K562 (cell line): ENCODE data around the gene NRTN. TPM values are rescaled to one million over a fixed set of nuclear protein-coding genes. Genes with fewer than 3 reads are reported as not detected.
A peak's percentile ranks its signal among the peaks of the same experiment; 100 is the strongest.

Experiments
- BRD4 ChIP-seq: fragments of 200-600 bp; sonication (generic); IDR thresholded peaks from 2 replicates; pipeline ENCODE4 v1.6.1; 2017; ENCODE audit warnings: inconsistent platforms
- CBX8 ChIP-seq: fragments of 200-600 bp; sonication (generic); IDR thresholded peaks from 2 replicates; pipeline ENCODE4 v1.6.1; 2012; ENCODE audit warnings: borderline replicate concordance, mixed run types, low read depth, mild to moderate bottlenecking, moderate library complexity, mixed read lengths, low read length, control low read depth, inconsistent platforms; ENCODE audit not compliant: poor library complexity, severe bottlenecking; ENCODE audit errors: extremely low read depth
- CEBPB ChIP-seq: fragments of 450-650 bp; IDR thresholded peaks from 2 replicates; pipeline ENCODE4 v1.6.1; 2016; ENCODE audit warnings: missing genetic modification characterization, missing compliant biosample characterization
- CREB1 ChIP-seq, 2 experiments: sonication (generic) in 1 of 2; formaldehyde crosslinking in 1 of 2; IDR thresholded peaks; 2 replicates each; pipeline versions ENCODE4 v1.6.1 to v1.8.0; 2012 to 2022; ENCODE audit warnings: inconsistent platforms in 1 of 2, mild to moderate bottlenecking in 1 of 2, missing genetic modification reagents in 1 of 2, moderate library complexity in 1 of 2
- FOXA3 ChIP-seq, 2 experiments: fragments of 450-650 bp in 1 of 2; sonication (generic) in 1 of 2; formaldehyde crosslinking; IDR thresholded peaks in 1 of 2; conservative IDR thresholded peaks in 1 of 2; 2 replicates each; pipeline versions ENCODE4 v1.4.0 to v1.8.0; 2020 to 2022; ENCODE audit warnings: mild to moderate bottlenecking in 2 of 2, missing genetic modification reagents in 1 of 2
- SMARCA4 ChIP-seq: fragments of 450-650 bp; IDR thresholded peaks from 2 replicates; pipeline ENCODE4 v1.6.1; 2016
- SREBF2 ChIP-seq: sonication (generic); formaldehyde crosslinking; IDR thresholded peaks from 2 replicates; pipeline ENCODE4 v1.4.0; 2020; ENCODE audit warnings: mild to moderate bottlenecking, missing genetic modification reagents
- SRF ChIP-seq, 2 experiments: fragments of 250-450, 450-650 bp in 1 of 2; sonication (Bioruptor Pico) in 1 of 2; sonication (generic) in 1 of 2; formaldehyde crosslinking; IDR thresholded peaks; 2 replicates each; pipeline versions ENCODE4 v1.5.0 to v1.5.1; 2020 to 2022; ENCODE audit warnings: mild to moderate bottlenecking in 1 of 2, missing genetic modification reagents in 1 of 2
- TAF1 ChIP-seq: IDR thresholded peaks from 2 replicates; pipeline ENCODE4 v1.6.1; 2011; ENCODE audit warnings: mild to moderate bottlenecking, low read length, moderate library complexity; ENCODE audit not compliant: insufficient read depth, control insufficient read depth, severe bottlenecking; ENCODE audit errors: extremely low read depth
- TRIM28 ChIP-seq: fragments of 450-650 bp; IDR thresholded peaks from 2 replicates; pipeline ENCODE4 v1.6.1; 2017
- ZNF124 ChIP-seq: sonication (generic); formaldehyde crosslinking; IDR thresholded peaks from 2 replicates; pipeline ENCODE4 v1.8.1; 2022; ENCODE audit warnings: missing genetic modification reagents
- ZNF263 ChIP-seq: sonication (generic); formaldehyde crosslinking; IDR thresholded peaks from 2 replicates; pipeline ENCODE4 v1.8.0; 2022; ENCODE audit warnings: mild to moderate bottlenecking, missing genetic modification reagents, borderline replicate concordance
- ZNF561 ChIP-seq: fragments of 450-650 bp; formaldehyde crosslinking; conservative IDR thresholded peaks from 2 replicates; pipeline ENCODE4 v1.4.0; 2020; ENCODE audit warnings: mild to moderate bottlenecking, moderate library complexity
- ZNF785 ChIP-seq: fragments of 250-450 bp; sonication (Bioruptor Pico); IDR thresholded peaks from 2 replicates; pipeline ENCODE4 v1.4.0; 2020; ENCODE audit warnings: mild to moderate bottlenecking
- ZNF830 ChIP-seq: fragments of 250-450 bp; sonication (Bioruptor Pico); IDR thresholded peaks from 2 replicates; pipeline ENCODE4 v1.5.0; 2021; ENCODE audit warnings: mild to moderate bottlenecking
- polyA plus RNA-seq, 8 experiments: library from polyadenylated mRNA; depleted of rRNA in 4 of 8; stranded (reverse) in 5 of 8; unstranded in 3 of 8; fragments of >200 nt; fragmentation: Nextera tagmentation in 2 of 8; fragmentation: Illumina TruSeq in 1 of 8; extraction: Ambion mirVana in 2 of 8; extraction: Trizol in 1 of 8; gene quantifications; 2 replicates each; pipeline versions ENCODE4 v1.2.1 to v1.2.3, GENCODE V29; 2011 to 2014; ENCODE audit warnings: inconsistent platforms in 1 of 8, missing spikeins in 1 of 8
- total RNA-seq, 7 experiments: library from RNA; depleted of rRNA in 6 of 7; stranded (reverse); fragments of >200 nt in 6 of 7; fragmentation: Illumina TruSeq in 2 of 7; extraction: Trizol in 2 of 7; gene quantifications; 2 replicates each; pipeline versions ENCODE4 v1.2.1 to v1.2.3, GENCODE V29; 2011 to 2021; ENCODE audit warnings: low replicate concordance in 1 of 7
- TF ChIP-seq, protein P1 (sequence below): sonication (generic); formaldehyde crosslinking; IDR thresholded peaks from 2 replicates; pipeline ENCODE4 v1.8.0; 2022; ENCODE audit warnings: mild to moderate bottlenecking, missing genetic modification reagents, borderline replicate concordance
- TF ChIP-seq, protein P2 (sequence below): fragments of 250-450 bp; sonication (Bioruptor Pico); IDR thresholded peaks from 2 replicates; pipeline ENCODE4 v1.8.0; 2022; ENCODE audit warnings: moderate library complexity, mild to moderate bottlenecking, inconsistent platforms
- TF ChIP-seq, protein P3 (sequence below): sonication (generic); formaldehyde crosslinking; IDR thresholded peaks from 2 replicates; pipeline ENCODE4 v1.8.0; 2022; ENCODE audit warnings: mild to moderate bottlenecking, missing genetic modification reagents
- TF ChIP-seq, protein P4 (sequence below), 2 experiments: fragments of 450-650 bp; IDR thresholded peaks; 2 replicates each; pipeline ENCODE4 v1.6.1; 2016
- TF ChIP-seq, protein P5 (sequence below): sonication (generic); formaldehyde crosslinking; IDR thresholded peaks from 2 replicates; pipeline ENCODE4 v1.4.0; 2020; ENCODE audit warnings: mild to moderate bottlenecking, missing genetic modification reagents

NRTN gene
- total and polyA plus RNA-seq, 9 of the 15 experiments (the other 6 are each of a cell fraction or from before 2014, with no cell fraction given) = 0.62 to 8.1 (median 1.6) TPM; not detected in 2

DNA sequence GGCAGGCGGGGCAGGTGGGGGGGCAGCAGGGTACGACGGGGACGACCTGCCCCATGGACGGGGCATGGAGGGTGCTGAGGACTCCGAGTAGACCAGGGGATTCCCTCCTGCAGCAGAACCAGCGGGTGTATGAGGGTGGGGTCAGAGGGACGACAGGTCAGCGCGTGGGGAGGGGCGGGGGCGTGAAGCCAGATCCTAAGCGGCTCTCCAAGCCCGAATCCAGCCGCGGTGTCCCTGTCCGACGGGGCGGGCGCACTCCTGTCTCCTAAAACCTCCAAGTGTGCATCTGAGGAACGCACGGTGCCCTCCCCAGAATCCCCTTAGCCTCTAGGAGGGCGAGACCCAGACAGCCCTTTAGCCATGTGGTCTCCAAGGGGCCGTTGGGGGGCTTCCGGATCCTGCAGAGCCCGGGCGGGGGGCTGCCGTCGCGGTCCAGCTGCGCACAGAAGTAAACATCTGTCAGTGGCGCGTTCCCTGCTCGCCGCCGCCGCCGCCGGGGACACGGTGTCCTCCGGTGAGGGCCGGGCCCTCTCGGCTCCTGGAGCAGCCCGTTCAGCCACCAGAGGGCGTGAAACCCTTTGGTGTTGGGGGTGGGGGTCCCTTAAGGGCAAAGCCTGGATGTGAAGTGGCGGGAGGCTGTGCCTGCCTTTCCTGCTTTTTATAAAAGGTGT is 730 bp downstream of the NRTN start (continued):
- TF ChIP-seq CBX8 (no peak), ZNF830 (no peak), CEBPB (tag) (no peak), ZNF124 (no peak), TAF1 (peak; percentile 19), FOXA3 (CRISPR knock-in tag; conservative IDR thresholded peaks at IDR 0.05 in 1 of 2, IDR thresholded peaks at IDR 0.05 in 1 of 2) (no peak), BRD4 (no peak), SREBF2 (CRISPR knock-in tag) (no peak), CREB1 (IDR thresholded peaks at IDR 0.05) (peak; percentile 27; the same call in 1 of the 2 replicates), CREB1 (CRISPR knock-in tag; IDR thresholded peaks at IDR 0.05) (no peak), SRF (CRISPR knock-in tag; IDR thresholded peaks at IDR 0.05) (no peak), TRIM28 (no peak), ZNF263 (CRISPR knock-in tag) (no peak), SMARCA4 (0 out of 2 replicates have a peak, but pooled peaks have one; percentile 21), ZNF561 (CRISPR knock-in tag) (no peak), ZNF785 (CRISPR knock-in tag) (no peak)
- TF ChIP-seq, protein P1, sequence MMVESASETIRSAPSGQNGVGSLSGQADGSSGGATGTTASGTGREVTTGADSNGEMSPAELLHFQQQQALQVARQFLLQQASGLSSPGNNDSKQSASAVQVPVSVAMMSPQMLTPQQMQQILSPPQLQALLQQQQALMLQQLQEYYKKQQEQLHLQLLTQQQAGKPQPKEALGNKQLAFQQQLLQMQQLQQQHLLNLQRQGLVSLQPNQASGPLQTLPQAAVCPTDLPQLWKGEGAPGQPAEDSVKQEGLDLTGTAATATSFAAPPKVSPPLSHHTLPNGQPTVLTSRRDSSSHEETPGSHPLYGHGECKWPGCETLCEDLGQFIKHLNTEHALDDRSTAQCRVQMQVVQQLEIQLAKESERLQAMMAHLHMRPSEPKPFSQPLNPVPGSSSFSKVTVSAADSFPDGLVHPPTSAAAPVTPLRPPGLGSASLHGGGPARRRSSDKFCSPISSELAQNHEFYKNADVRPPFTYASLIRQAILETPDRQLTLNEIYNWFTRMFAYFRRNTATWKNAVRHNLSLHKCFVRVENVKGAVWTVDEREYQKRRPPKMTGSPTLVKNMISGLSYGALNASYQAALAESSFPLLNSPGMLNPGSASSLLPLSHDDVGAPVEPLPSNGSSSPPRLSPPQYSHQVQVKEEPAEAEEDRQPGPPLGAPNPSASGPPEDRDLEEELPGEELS (CRISPR knock-in tag) = 0 out of 2 replicates have a peak, but pooled peaks have one; percentile 32
- TF ChIP-seq, protein P2, sequence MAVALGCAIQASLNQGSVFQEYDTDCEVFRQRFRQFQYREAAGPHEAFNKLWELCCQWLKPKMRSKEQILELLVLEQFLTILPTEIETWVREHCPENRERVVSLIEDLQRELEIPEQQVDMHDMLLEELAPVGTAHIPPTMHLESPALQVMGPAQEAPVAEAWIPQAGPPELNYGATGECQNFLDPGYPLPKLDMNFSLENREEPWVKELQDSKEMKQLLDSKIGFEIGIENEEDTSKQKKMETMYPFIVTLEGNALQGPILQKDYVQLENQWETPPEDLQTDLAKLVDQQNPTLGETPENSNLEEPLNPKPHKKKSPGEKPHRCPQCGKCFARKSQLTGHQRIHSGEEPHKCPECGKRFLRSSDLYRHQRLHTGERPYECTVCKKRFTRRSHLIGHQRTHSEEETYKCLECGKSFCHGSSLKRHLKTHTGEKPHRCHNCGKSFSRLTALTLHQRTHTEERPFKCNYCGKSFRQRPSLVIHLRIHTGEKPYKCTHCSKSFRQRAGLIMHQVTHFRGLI = no peak
- TF ChIP-seq, protein P3, sequence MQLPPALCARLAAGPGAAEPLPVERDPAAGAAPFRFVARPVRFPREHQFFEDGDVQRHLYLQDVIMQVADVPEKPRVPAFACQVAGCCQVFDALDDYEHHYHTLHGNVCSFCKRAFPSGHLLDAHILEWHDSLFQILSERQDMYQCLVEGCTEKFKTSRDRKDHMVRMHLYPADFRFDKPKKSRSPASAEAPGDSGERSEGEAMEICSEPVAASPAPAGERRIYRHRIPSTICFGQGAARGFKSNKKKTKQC (CRISPR knock-in tag) = no peak
- TF ChIP-seq, protein P4, sequence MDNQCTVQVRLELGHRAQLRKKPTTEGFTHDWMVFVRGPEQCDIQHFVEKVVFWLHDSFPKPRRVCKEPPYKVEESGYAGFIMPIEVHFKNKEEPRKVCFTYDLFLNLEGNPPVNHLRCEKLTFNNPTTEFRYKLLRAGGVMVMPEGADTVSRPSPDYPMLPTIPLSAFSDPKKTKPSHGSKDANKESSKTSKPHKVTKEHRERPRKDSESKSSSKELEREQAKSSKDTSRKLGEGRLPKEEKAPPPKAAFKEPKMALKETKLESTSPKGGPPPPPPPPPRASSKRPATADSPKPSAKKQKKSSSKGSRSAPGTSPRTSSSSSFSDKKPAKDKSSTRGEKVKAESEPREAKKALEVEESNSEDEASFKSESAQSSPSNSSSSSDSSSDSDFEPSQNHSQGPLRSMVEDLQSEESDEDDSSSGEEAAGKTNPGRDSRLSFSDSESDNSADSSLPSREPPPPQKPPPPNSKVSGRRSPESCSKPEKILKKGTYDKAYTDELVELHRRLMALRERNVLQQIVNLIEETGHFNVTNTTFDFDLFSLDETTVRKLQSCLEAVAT (IDR thresholded peaks at IDR 0.05) = no peak
- TF ChIP-seq, protein P5, sequence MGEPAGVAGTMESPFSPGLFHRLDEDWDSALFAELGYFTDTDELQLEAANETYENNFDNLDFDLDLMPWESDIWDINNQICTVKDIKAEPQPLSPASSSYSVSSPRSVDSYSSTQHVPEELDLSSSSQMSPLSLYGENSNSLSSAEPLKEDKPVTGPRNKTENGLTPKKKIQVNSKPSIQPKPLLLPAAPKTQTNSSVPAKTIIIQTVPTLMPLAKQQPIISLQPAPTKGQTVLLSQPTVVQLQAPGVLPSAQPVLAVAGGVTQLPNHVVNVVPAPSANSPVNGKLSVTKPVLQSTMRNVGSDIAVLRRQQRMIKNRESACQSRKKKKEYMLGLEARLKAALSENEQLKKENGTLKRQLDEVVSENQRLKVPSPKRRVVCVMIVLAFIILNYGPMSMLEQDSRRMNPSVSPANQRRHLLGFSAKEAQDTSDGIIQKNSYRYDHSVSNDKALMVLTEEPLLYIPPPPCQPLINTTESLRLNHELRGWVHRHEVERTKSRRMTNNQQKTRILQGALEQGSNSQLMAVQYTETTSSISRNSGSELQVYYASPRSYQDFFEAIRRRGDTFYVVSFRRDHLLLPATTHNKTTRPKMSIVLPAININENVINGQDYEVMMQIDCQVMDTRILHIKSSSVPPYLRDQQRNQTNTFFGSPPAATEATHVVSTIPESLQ (CRISPR knock-in tag) = no peak
